ENCODE measurements around the gene TMEM185B.

DNA sequence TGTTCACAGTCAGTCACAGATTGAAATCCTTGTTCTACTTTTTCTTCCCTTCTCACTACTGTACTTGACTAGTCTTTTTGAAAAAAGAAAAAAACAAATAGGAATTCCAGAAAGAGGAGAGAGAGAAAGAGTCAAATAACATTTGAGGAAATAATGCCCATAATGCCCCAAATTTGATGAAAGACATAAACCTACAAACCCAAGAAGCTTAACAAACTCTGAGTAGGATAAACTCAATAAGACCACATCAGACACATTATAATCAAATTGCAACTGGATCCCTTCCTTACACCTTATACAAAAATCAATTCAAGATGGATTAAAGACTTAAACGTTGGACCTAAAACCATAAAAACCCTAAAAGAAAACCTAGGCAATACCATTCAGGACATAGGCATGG lies 30.9 kb downstream of the TMEM185B start:
- TF ChIP-seq, protein P1, sequence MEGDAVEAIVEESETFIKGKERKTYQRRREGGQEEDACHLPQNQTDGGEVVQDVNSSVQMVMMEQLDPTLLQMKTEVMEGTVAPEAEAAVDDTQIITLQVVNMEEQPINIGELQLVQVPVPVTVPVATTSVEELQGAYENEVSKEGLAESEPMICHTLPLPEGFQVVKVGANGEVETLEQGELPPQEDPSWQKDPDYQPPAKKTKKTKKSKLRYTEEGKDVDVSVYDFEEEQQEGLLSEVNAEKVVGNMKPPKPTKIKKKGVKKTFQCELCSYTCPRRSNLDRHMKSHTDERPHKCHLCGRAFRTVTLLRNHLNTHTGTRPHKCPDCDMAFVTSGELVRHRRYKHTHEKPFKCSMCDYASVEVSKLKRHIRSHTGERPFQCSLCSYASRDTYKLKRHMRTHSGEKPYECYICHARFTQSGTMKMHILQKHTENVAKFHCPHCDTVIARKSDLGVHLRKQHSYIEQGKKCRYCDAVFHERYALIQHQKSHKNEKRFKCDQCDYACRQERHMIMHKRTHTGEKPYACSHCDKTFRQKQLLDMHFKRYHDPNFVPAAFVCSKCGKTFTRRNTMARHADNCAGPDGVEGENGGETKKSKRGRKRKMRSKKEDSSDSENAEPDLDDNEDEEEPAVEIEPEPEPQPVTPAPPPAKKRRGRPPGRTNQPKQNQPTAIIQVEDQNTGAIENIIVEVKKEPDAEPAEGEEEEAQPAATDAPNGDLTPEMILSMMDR (conservative IDR thresholded peaks at IDR 0.05 in 1 of 2, IDR thresholded peaks at IDR 0.05 in 1 of 2; ENCODE audit: low read depth in 1 of 2, low read length in 2 of 2) = no peak
- no peak for TF ChIP-seq EZH2 (IDR thresholded peaks at IDR 0.05; ENCODE audit: low read length, missing control alignments)

Measured in fibroblast of lung (primary cell).